Coronary artery (tissue), 2 donors: ENCODE measurements around the gene PSRC1.
A peak's percentile ranks its signal among the peaks of the same experiment; 100 is the strongest.

Experiments
- DNase-seq: peaks from one replicate; pipeline ENCODE4 v3.0.0-alpha.2; 2017; ENCODE audit warnings: low spot score
- H3K27ac ChIP-seq, 2 donors: fragments of 200-600 bp; sonication (generic); one replicate each; pipeline ENCODE4 v1.5.1; 2016 to 2019
- H3K4me3 ChIP-seq: fragments of 200-600 bp; sonication (generic); 2 replicates; pipeline ENCODE4 v1.5.1; 2016; ENCODE audit warnings: mild to moderate bottlenecking, moderate library complexity
- CTCF ChIP-seq: fragments of 200-600 bp; sonication (generic); IDR thresholded peaks from one replicate; pipeline ENCODE4 v1.5.1; 2019; ENCODE audit warnings: antibody characterized with exemption

Gene PSRC1

DNA sequence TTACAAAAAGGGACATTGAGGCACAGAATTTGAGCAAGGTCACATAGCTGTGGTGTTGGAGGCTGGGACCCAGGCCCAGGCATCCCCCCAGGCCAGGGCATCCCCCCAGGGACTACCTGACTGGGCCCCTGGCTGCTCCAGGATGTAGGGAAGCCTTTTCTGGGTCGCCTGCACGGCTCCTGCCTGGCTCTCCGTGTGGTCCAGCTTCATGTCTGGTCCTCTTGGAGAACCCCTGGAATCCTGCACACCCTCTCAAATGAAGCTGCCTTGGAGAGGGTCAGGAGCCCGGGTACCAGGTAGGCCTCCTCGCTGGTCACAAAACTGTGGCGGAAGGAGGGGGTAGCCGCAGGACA, 34.5 kb downstream of the PSRC1 start:
- Histone ChIP-seq H3K27ac (no peak overlapping the region), H3K4me3 (no peak overlapping the region)
- TF ChIP-seq CTCF, result no peak
- no peak for DNase-seq

GRCh38 chr1:109247401-109248365, 35.3 kb downstream of the PSRC1 start:
- no peak for TF ChIP-seq CTCF
- Histone ChIP-seq H3K4me3 (no peak overlapping the region), H3K27ac (no peak overlapping the region)
- peak; percentile 66 for DNase-seq

GRCh38 chr1:109246141-109246551, 36.8 kb downstream of the PSRC1 start:
- no peak for TF ChIP-seq CTCF
- no peak for DNase-seq
- H3K4me3 ChIP-seq, result no peak overlapping the region
- no peak overlapping the region for H3K27ac ChIP-seq

- no peak overlapping the region for H3K4me3 ChIP-seq
Measured at GRCh38 chr1:109243860-109244552, 38.9 kb downstream of the PSRC1 start.

DNA sequence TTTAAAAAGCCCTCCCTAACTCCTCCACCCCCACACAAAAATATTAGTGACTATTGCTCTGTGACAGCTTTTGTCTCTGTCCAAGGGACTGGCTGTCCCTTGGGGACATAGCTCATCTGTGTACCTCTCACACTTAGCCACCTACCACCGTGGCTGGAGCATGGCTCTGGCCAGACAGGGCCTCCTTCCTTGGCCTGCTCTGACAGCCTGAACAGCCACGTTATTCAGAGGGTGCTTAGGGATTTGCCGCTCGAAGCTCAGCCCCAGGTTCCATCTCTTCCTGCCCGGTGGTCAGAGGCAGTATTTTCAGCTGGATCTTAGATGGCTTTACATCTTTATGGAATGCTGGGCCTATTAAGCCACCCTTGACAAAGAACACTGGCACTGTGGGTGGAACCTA, 39.7 kb downstream of the PSRC1 start:
- no peak overlapping the region for H3K27ac ChIP-seq
- no peak for TF ChIP-seq CTCF
- no peak for DNase-seq
- no peak overlapping the region for H3K4me3 ChIP-seq

More at GRCh38 chr1:109243860-109244552, 38.9 kb downstream of the PSRC1 start:
- TF ChIP-seq CTCF, result no peak
- DNase-seq, result no peak
- no peak overlapping the region for H3K27ac ChIP-seq

GRCh38 chr1:109242387-109242786, 40.6 kb downstream of the PSRC1 start:
- Histone ChIP-seq H3K4me3 (no peak overlapping the region), H3K27ac (no peak overlapping the region)
- no peak for TF ChIP-seq CTCF
- no peak for DNase-seq
